Suprapubic skin (tissue), 4 donors: Measurements from ENCODE around the gene AUTS2. TPM values are rescaled to one million over a fixed set of nuclear protein-coding genes. Genes with fewer than 3 reads are reported as not detected.

Experiments used
- DNase-seq, 2 donors: peaks; one replicate each; pipeline ENCODE4 v3.0.0-alpha.2; 2019; ENCODE audit warnings: low spot score in 2 of 2
- H3K27ac ChIP-seq: fragments of 200-600 bp; sonication (generic); one replicate; pipeline ENCODE4 v1.5.1; 2019
- H3K27me3 ChIP-seq: fragments of 200-600 bp; sonication (generic); one replicate; pipeline ENCODE4 v1.5.1; 2019
- H3K36me3 ChIP-seq: fragments of 200-600 bp; sonication (generic); one replicate; pipeline ENCODE4 v1.5.1; 2019
- H3K4me1 ChIP-seq: fragments of 200-600 bp; sonication (generic); one replicate; pipeline ENCODE4 v1.5.1; 2019
- H3K4me3 ChIP-seq: fragments of 200-600 bp; sonication (generic); one replicate; pipeline ENCODE4 v1.5.1; 2019; ENCODE audit warnings: mild to moderate bottlenecking
- H3K9me3 ChIP-seq: fragments of 200-600 bp; sonication (generic); one replicate; pipeline ENCODE4 v1.5.1; 2019
- EP300 ChIP-seq: sonication (generic); formaldehyde crosslinking; IDR thresholded peaks from one replicate; pipeline ENCODE4 v1.6.1; 2017; ENCODE audit warnings: antibody characterized with exemption
- POLR2A ChIP-seq, 2 donors: fragments of 450-650 bp; IDR thresholded peaks; one replicate each; pipeline ENCODE4 v1.6.1; 2017; ENCODE audit warnings: antibody characterized with exemption in 2 of 2, mild to moderate bottlenecking in 2 of 2, moderate library complexity in 2 of 2
- POLR2AphosphoS5 ChIP-seq, 3 donors: sonication (generic); formaldehyde crosslinking; IDR thresholded peaks; one replicate each; pipeline ENCODE4 v1.6.1; 2017; ENCODE audit warnings: antibody characterized with exemption in 3 of 3
- WGBS: methylation state at CpG from one replicate; pipeline ENCODE4 v1.1.5; 2018; 5-methylcytosine and 5-hydroxymethylcytosine counted together
- total RNA-seq, 4 donors: library from RNA; depleted of rRNA; stranded (reverse); fragments of >200 nt; gene quantifications; one replicate each; pipeline ENCODE4 v1.1.0, GENCODE V29; 2016
- TF ChIP-seq, protein P1 (sequence below), 2 donors: fragments of 200-600 bp in 1 of 2; fragments of 450-650 bp in 1 of 2; sonication (generic) in 1 of 2; IDR thresholded peaks; one replicate each; pipeline ENCODE4 v1.5.1; 2016 to 2019; ENCODE audit warnings: antibody characterized with exemption in 2 of 2, mild to moderate bottlenecking in 1 of 2, moderate library complexity in 1 of 2

Gene AUTS2
- total RNA-seq, 4 donors from 2014 or later, result 31.0 to 102 (median 56.4) TPM

DNA sequence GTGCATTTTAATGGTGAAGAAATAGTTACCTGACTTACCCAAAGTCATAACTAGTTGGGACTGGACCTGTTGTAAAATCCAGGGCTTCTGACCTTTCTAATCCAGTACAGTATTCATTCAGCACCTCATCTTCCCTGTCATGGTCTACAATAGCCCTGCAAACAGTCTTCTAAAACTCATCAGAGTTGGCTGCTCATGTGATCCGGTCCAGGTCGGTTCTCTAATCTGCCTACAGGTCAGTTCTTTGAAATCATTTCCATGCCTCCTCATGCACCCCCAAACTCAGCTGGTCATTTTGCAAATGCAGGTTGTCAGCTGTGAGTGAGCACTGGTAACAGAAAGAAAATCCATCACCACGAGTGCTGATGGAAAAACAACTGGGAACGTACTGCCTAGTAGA, 1082.0 kb downstream of the AUTS2 start:
- no peak for TF ChIP-seq EP300
- TF ChIP-seq, protein P1, sequence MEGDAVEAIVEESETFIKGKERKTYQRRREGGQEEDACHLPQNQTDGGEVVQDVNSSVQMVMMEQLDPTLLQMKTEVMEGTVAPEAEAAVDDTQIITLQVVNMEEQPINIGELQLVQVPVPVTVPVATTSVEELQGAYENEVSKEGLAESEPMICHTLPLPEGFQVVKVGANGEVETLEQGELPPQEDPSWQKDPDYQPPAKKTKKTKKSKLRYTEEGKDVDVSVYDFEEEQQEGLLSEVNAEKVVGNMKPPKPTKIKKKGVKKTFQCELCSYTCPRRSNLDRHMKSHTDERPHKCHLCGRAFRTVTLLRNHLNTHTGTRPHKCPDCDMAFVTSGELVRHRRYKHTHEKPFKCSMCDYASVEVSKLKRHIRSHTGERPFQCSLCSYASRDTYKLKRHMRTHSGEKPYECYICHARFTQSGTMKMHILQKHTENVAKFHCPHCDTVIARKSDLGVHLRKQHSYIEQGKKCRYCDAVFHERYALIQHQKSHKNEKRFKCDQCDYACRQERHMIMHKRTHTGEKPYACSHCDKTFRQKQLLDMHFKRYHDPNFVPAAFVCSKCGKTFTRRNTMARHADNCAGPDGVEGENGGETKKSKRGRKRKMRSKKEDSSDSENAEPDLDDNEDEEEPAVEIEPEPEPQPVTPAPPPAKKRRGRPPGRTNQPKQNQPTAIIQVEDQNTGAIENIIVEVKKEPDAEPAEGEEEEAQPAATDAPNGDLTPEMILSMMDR (IDR thresholded peaks at IDR 0.05), result no peak
- no peak for TF ChIP-seq POLR2AphosphoS5 (IDR thresholded peaks at IDR 0.05)
- TF ChIP-seq POLR2A (IDR thresholded peaks at IDR 0.05), result no peak
- no peak overlapping the region for H3K27ac ChIP-seq
- no peaks in the 10 kb centered on the region for H3K36me3 ChIP-seq
- H3K9me3 ChIP-seq, result no peaks in the 10 kb centered on the region
- H3K4me3 ChIP-seq, result no peak overlapping the region
- no peaks in the 10 kb centered on the region for H3K27me3 ChIP-seq
- WGBS, result 83% methylated on average over 4 of the region's 4 CpGs
- H3K4me1 ChIP-seq, result peaks cover 6% of the 10 kb centered on the region
- no peak for DNase-seq

DNA sequence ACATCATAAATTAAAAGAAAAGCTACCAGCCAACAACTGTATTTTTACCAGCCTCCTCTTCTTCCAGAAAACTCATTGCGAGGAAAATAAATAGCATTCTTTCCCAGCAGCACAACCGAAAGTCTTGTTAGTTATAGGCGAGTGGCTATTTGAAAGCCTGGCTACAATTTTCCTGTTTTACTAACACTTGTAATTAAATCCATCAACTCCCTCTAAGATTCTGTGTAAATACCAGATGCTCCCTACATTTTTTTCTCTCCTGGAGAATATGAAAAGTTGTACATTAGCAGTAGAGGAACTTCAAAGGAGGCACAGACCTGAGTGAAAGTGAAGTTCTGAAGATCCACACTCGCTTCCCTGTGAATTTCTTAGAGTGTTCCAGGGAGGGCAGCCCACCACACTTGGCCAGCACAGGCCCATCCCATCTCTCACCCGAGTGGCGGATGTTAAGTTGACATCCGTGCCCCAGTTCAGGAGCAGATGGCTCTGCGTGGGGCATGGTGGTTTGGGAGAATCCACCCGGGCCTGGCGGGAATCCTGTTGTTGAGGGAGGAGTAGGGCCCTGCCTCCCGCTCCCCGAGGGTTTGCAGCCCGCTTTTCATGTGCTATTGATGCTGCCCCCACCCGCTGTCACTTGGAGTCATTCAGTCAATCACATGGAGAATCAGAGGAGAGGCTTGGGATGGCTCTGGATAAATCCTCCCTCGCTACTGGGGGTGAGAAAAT, 1082.6 kb downstream of the AUTS2 start:
- H3K9me3 ChIP-seq, result no peaks in the 10 kb centered on the region
- peaks cover 6% of the 10 kb centered on the region for H3K4me1 ChIP-seq
- no peak for TF ChIP-seq POLR2AphosphoS5 (IDR thresholded peaks at IDR 0.05)
- no peak for TF ChIP-seq POLR2A (IDR thresholded peaks at IDR 0.05)
- no peak for TF ChIP-seq EP300
- TF ChIP-seq, protein P1 (IDR thresholded peaks at IDR 0.05), result no peak
- H3K36me3 ChIP-seq, result no peaks in the 10 kb centered on the region
- WGBS, result 91% methylated on average over 15 of the region's 15 CpGs
- no peaks in the 10 kb centered on the region for H3K27me3 ChIP-seq
- no peak overlapping the region for H3K27ac ChIP-seq
- H3K4me3 ChIP-seq, result no peak overlapping the region
- DNase-seq, result no peak

DNA sequence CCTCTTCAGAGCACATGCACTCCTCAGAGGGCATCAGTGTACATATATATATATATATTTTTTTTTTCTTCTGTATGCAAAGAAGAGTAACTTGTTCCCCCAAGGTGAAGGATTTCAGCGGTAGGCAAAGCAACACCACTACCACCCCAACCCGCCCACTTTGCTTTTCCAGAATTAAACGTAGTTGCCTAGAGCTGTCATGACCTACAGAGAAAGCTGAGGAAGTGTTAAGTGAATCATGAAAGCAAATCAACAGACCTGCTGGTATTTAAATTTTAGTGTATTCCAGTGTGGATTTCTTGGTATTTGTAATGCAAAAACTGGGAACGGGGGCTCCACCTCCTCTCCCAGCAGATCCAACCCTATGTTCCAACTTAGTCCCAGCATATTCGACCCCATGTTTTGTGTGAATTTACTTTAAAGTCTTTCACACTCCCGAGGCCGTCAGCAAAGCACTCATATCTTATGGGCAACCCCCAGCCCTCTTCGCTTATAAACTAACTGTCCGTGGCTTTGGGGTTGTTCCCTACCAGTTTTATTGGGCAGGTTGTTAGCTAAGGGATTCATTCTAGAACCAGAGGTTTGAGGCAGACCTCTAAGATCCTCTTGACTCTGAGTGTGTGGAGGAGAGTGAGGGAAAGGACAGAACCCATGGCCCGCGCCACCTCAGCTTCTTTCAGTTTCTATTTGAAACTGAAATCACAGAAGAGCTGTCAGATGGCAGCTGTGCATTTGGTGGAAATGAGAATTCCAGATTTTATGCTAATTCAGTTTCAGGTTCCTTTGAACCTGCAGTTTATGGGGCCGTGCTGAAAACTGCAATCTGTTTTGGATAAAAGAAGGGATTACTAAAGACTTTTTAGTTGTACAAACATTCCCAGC, 1083.4 kb downstream of the AUTS2 start:
- no peak overlapping the region for H3K27ac ChIP-seq
- 79% methylated on average over 12 of the region's 12 CpGs for WGBS

DNA sequence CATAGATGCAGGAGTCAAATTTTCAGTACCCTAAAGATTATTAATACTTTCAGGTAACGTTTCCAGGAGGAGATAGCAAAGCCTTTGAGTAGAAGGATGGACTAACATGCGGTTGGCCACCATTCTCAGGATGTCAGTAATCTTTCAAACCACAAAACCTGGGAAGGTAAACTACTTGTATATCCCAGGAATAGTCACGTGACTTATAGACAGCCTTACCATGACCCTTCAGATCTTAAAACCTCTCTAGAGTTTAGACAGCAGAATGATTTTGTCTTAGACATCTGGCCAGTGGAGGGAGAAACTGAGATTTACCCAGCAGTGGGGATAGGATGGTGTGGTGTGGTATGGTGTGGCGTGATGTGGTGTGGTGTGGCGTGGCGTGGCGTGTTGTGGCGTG, 1085.9 kb downstream of the AUTS2 start:
- H3K4me1 ChIP-seq, result peaks cover 6% of the 10 kb centered on the region
- no peaks in the 10 kb centered on the region for H3K36me3 ChIP-seq
- DNase-seq, result no peak
- H3K27ac ChIP-seq, result no peak overlapping the region
- H3K4me3 ChIP-seq, result no peak overlapping the region
- H3K27me3 ChIP-seq, result no peaks in the 10 kb centered on the region
- TF ChIP-seq EP300 (no peak), POLR2A (IDR thresholded peaks at IDR 0.05) (no peak), POLR2AphosphoS5 (IDR thresholded peaks at IDR 0.05) (no peak)
- TF ChIP-seq, protein P1 (IDR thresholded peaks at IDR 0.05), result no peak
- H3K9me3 ChIP-seq, result no peaks in the 10 kb centered on the region
- 90% methylated on average over 8 of the region's 8 CpGs for WGBS

More for the DNA sequence above, 1083.4 kb downstream of the AUTS2 start:
- no peaks in the 10 kb centered on the region for H3K27me3 ChIP-seq
- peaks cover 6% of the 10 kb centered on the region for H3K4me1 ChIP-seq
- no peak overlapping the region for H3K4me3 ChIP-seq
- no peaks in the 10 kb centered on the region for H3K9me3 ChIP-seq
- DNase-seq, result no peak
- TF ChIP-seq POLR2AphosphoS5 (IDR thresholded peaks at IDR 0.05), result no peak
- no peak for TF ChIP-seq EP300
- TF ChIP-seq, protein P1 (IDR thresholded peaks at IDR 0.05), result no peak
- TF ChIP-seq POLR2A (IDR thresholded peaks at IDR 0.05), result no peak
- no peaks in the 10 kb centered on the region for H3K36me3 ChIP-seq

DNA sequence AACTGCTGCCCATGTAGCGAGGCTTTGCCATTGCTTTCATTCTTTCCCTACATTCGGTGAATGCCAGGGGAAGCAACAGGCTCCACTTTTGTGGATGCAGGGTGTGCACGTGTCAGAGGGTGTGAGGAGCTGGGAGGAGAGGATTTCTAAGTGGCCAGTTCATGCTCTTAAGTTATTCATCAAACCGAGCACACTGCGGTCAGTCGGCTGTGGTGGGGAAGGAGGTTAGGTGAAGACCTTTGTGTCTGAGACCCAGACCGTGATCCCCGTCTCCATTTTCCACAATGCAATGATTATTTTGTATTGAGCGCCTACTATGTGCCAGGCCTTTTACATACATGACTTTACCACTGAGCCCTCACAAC, 1095.0 kb downstream of the AUTS2 start:
- H3K4me1 ChIP-seq, result peaks cover 20% of the 10 kb centered on the region
- DNase-seq, result no peak
- WGBS, result 51% methylated on average over 9 of the region's 9 CpGs

More for the DNA sequence above, 1095.0 kb downstream of the AUTS2 start:
- Histone ChIP-seq H3K27me3 (no peaks in the 10 kb centered on the region), H3K4me3 (peak overlapping the region; percentile 65), H3K27ac (peak overlapping the region; percentile 92), H3K9me3 (no peaks in the 10 kb centered on the region), H3K36me3 (no peaks in the 10 kb centered on the region)
- TF ChIP-seq, protein P1 (IDR thresholded peaks at IDR 0.05), result no peak
- no peak for TF ChIP-seq POLR2A (IDR thresholded peaks at IDR 0.05)
- no peak for TF ChIP-seq POLR2AphosphoS5 (IDR thresholded peaks at IDR 0.05)
- TF ChIP-seq EP300, result no peak
